Astrocyte (in vitro differentiated cells and primary cell): ENCODE results near the gene GON4L.

Source experiments
- CTCF ChIP-seq: IDR thresholded peaks from 2 replicates; pipeline ENCODE4 v1.5.1; 2011; ENCODE audit warnings: low read depth, mild to moderate bottlenecking, inconsistent platforms, low read length, moderate library complexity; ENCODE audit not compliant: insufficient read depth
- EZH2 ChIP-seq: IDR thresholded peaks from 2 replicates; pipeline ENCODE4 v1.6.1; 2012; ENCODE audit warnings: mild to moderate bottlenecking, low read length, inconsistent platforms; ENCODE audit not compliant: insufficient read depth

- no peak for TF ChIP-seq CTCF
- no peak for TF ChIP-seq EZH2
These were observed 15.5 kb upstream of the GON4L start for GRCh38 chr1:155872527-155872926.
